H1 (cell line): ENCODE data around the gene PLEKHM1. TPM values are rescaled to one million over a fixed set of nuclear protein-coding genes. Genes with fewer than 3 reads are reported as not detected.
A peak's percentile ranks its signal among the peaks of the same experiment; 100 is the strongest.

Source experiments
- CTCF ChIA-PET: fragments of 300-600 bp; sonication (Branson Sonifier 250); formaldehyde crosslinking; loops from one replicate; lab custom pipeline; 2021; ENCODE audit not compliant: partially characterized antibody; lab: Charles Lee
- POLR2A ChIA-PET: fragments of 300-600 bp; sonication (Branson Sonifier 250); formaldehyde crosslinking; loops from one replicate; lab custom pipeline; 2021; ENCODE audit warnings: inconsistent platforms; ENCODE audit not compliant: partially characterized antibody; lab: Charles Lee
- DNase-seq, 2 experiments: peaks; one replicate each; pipeline versions ENCODE4 v3.0.0 to v3.0.0-alpha.2; 2010 to 2022; ENCODE audit warnings: low spot score in 2 of 2, low read depth in 1 of 2, mixed read lengths in 1 of 2
- FAIRE-seq: peaks from 2 replicates; lab custom pipeline; 2011; peaks lifted over from hg19 to GRCh38; lab: Jason Lieb, UNC
- H2AFZ ChIP-seq: 2 replicates; pipeline ENCODE4 v1.8.1; 2012; ENCODE audit warnings: low read length, inconsistent platforms
- H2AK5ac ChIP-seq: 2 replicates; pipeline ENCODE4 v1.6.1; 2013; ENCODE audit warnings: low read depth, low read length
- H2BK120ac ChIP-seq: replicated peaks from 2 replicates; pipeline ENCODE3; 2013; ENCODE audit warnings: low read depth, low read length, inconsistent platforms
- H2BK12ac ChIP-seq: 2 replicates; pipeline ENCODE4 v1.6.1; 2013; ENCODE audit warnings: low read depth, low read length
- H2BK15ac ChIP-seq: 2 replicates; pipeline ENCODE4 v1.6.1; 2013; ENCODE audit warnings: low read length
- H2BK20ac ChIP-seq: 2 replicates; pipeline ENCODE4 v1.6.1; 2013; ENCODE audit warnings: low read length
- H2BK5ac ChIP-seq: 2 replicates; pipeline ENCODE4 v1.6.1; 2013; ENCODE audit warnings: low read depth, low read length
- H3K14ac ChIP-seq: 2 replicates; pipeline ENCODE4 v1.6.1; 2013; ENCODE audit warnings: inconsistent platforms; ENCODE audit not compliant: insufficient read length
- H3K18ac ChIP-seq: 2 replicates; pipeline ENCODE4 v1.6.1; 2013; ENCODE audit warnings: low read length; ENCODE audit errors: extremely low read depth
- H3K23ac ChIP-seq: 2 replicates; pipeline ENCODE4 v1.6.1; 2013; ENCODE audit warnings: inconsistent platforms; ENCODE audit not compliant: insufficient read length
- H3K23me2 ChIP-seq: 2 replicates; pipeline ENCODE4 v1.6.1; 2013; ENCODE audit warnings: low read depth, low read length
- H3K27ac ChIP-seq: 2 replicates; pipeline ENCODE4 v1.6.1; 2011; ENCODE audit warnings: low read depth, low read length, inconsistent platforms
- H3K27me3 ChIP-seq, 4 experiments: replicated peaks in 1 of 4; 1 replicate in 1 of 4; 2 replicates in 3 of 4; pipeline versions ENCODE4 v1.6.1 to v1.8.1; 2011 to 2013; ENCODE audit warnings: low read length in 3 of 4, mild to moderate bottlenecking in 3 of 4, inconsistent platforms in 2 of 4, mixed read lengths in 2 of 4, moderate library complexity in 1 of 4; ENCODE audit not compliant: control insufficient read depth in 3 of 4, insufficient read depth in 3 of 4; ENCODE audit errors: extremely low read depth in 1 of 4
- H3K36me3 ChIP-seq, 4 experiments: 2 replicates each; pipeline versions ENCODE4 v1.6.1 to v1.8.1; 2011 to 2013; ENCODE audit warnings: mild to moderate bottlenecking in 4 of 4, low read length in 3 of 4, moderate library complexity in 2 of 4, control low read depth in 1 of 4, inconsistent platforms in 1 of 4; ENCODE audit not compliant: insufficient read depth in 4 of 4, control insufficient read depth in 2 of 4
- H3K4ac ChIP-seq: replicated peaks from 2 replicates; pipeline ENCODE3; 2013; ENCODE audit warnings: low read length, low read depth, mixed read lengths, inconsistent platforms; ENCODE audit not compliant: insufficient read length
- H3K4me1 ChIP-seq, 4 experiments: replicated peaks in 1 of 4; 1 replicate in 1 of 4; 2 replicates in 3 of 4; pipeline versions ENCODE4 v1.6.1 to v1.8.1; 2011 to 2013; ENCODE audit warnings: low read length in 3 of 4, inconsistent platforms in 2 of 4, mixed read lengths in 1 of 4; ENCODE audit not compliant: insufficient read depth in 4 of 4, control insufficient read depth in 3 of 4
- H3K4me2 ChIP-seq, 2 experiments: 2 replicates each; pipeline versions ENCODE4 v1.6.1 to v1.8.1; 2011 to 2013; ENCODE audit warnings: low read depth in 2 of 2, low read length in 2 of 2, control low read depth in 1 of 2, inconsistent platforms in 1 of 2, mild to moderate bottlenecking in 1 of 2; ENCODE audit not compliant: insufficient read depth in 1 of 2
- H3K4me3 ChIP-seq, 4 experiments: fragments of 200-600, 300-600 bp in 1 of 4; sonication (generic), shearing (Covaris generic), sonication (Bioruptor Twin) in 1 of 4; 2 replicates each; pipeline versions ENCODE4 v1.5.1 to v1.8.1; 2011 to 2016; ENCODE audit warnings: low read length in 4 of 4, low read depth in 3 of 4, control low read depth in 2 of 4, inconsistent platforms in 2 of 4, mild to moderate bottlenecking in 2 of 4, mixed read lengths in 1 of 4, moderate library complexity in 1 of 4; ENCODE audit not compliant: insufficient read depth in 2 of 4; ENCODE audit errors: extremely low read depth in 1 of 4
- H3K56ac ChIP-seq: replicated peaks from 2 replicates; pipeline ENCODE3; 2013; ENCODE audit warnings: low read depth, mild to moderate bottlenecking, mixed read lengths, low read length, inconsistent platforms; ENCODE audit not compliant: insufficient read length
- H3K79me1 ChIP-seq: 2 replicates; pipeline ENCODE4 v1.6.1; 2013; ENCODE audit warnings: low read depth, low read length, control low read depth
- H3K79me2 ChIP-seq, 2 experiments: 2 replicates each; pipeline versions ENCODE4 v1.6.1 to v1.8.1; 2012 to 2013; ENCODE audit warnings: low read length in 2 of 2, mild to moderate bottlenecking in 2 of 2, inconsistent platforms in 1 of 2; ENCODE audit not compliant: insufficient read depth in 2 of 2, control insufficient read depth in 1 of 2
- H3K9ac ChIP-seq, 4 experiments: replicated peaks in 1 of 4; 1 replicate in 1 of 4; 2 replicates in 3 of 4; pipeline versions ENCODE4 v1.6.1 to v1.8.1; 2011 to 2013; ENCODE audit warnings: low read depth in 3 of 4, low read length in 3 of 4, control low read depth in 2 of 4, mild to moderate bottlenecking in 2 of 4, moderate library complexity in 2 of 4, inconsistent platforms in 1 of 4; ENCODE audit errors: extremely low read depth in 1 of 4
- H3K9me3 ChIP-seq, 2 experiments: 2 replicates each; pipeline versions ENCODE4 v1.6.1 to v1.8.1; 2012 to 2013; ENCODE audit warnings: mild to moderate bottlenecking in 2 of 2, moderate library complexity in 2 of 2, control low read depth in 1 of 2, inconsistent platforms in 1 of 2, low read depth in 1 of 2, low read length in 1 of 2, mixed read lengths in 1 of 2; ENCODE audit not compliant: insufficient read depth in 2 of 2
- H4K20me1 ChIP-seq, 2 experiments: replicated peaks in 1 of 2; 2 replicates each; pipeline versions ENCODE3 to v1.8.1; 2011 to 2013; ENCODE audit warnings: inconsistent platforms in 2 of 2, low read length in 2 of 2, mild to moderate bottlenecking in 1 of 2; ENCODE audit not compliant: insufficient read depth in 2 of 2, control insufficient read depth in 1 of 2
- H4K5ac ChIP-seq: 2 replicates; pipeline ENCODE4 v1.6.1; 2013; ENCODE audit warnings: low read length, low read depth, mixed read lengths, inconsistent platforms; ENCODE audit not compliant: insufficient read length
- H4K8ac ChIP-seq: 2 replicates; pipeline ENCODE4 v1.8.0; 2013; ENCODE audit warnings: mild to moderate bottlenecking, moderate library complexity, low read length, inconsistent platforms; ENCODE audit not compliant: insufficient read depth; ENCODE audit errors: extremely low read depth
- H4K91ac ChIP-seq: replicated peaks from 2 replicates; pipeline ENCODE3; 2013; ENCODE audit warnings: low read length, mixed read lengths, inconsistent platforms; ENCODE audit not compliant: insufficient read length
- BCL11A ChIP-seq, 2 experiments: IDR thresholded peaks; one replicate each; pipeline ENCODE4 v1.6.1; 2011; ENCODE audit warnings: low read depth in 2 of 2, low read length in 2 of 2, mild to moderate bottlenecking in 2 of 2
- CBX8 ChIP-seq: fragments of 300-800, 300-1000 bp; sonication (generic); IDR thresholded peaks from 2 replicates; pipeline ENCODE4 v1.7.1; 2016; ENCODE audit warnings: low read depth, low read length, borderline replicate concordance
- GTF2F1 ChIP-seq: IDR thresholded peaks from 2 replicates; pipeline ENCODE4 v1.6.1; 2012; ENCODE audit warnings: low read depth, low read length, improper control_type of control experiment, borderline replicate concordance
- HDAC2 ChIP-seq, 2 experiments: fragments of 300-600 bp in 1 of 2; sonication (generic) in 1 of 2; IDR thresholded peaks; 2 replicates each; pipeline ENCODE4 v1.6.1; 2011 to 2012; ENCODE audit warnings: low read depth in 2 of 2, low read length in 2 of 2, mild to moderate bottlenecking in 2 of 2, moderate library complexity in 2 of 2, borderline replicate concordance in 1 of 2, inconsistent platforms in 1 of 2
- KDM1A ChIP-seq: fragments of 200-600, 300-600 bp; sonication (generic); IDR thresholded peaks from 2 replicates; pipeline ENCODE4 v1.7.1; 2016; ENCODE audit warnings: mild to moderate bottlenecking, low read length, borderline replicate concordance
- PHF8 ChIP-seq: fragments of 200-600 bp; sonication (generic); conservative IDR thresholded peaks from 2 replicates; pipeline ENCODE4 v1.7.1; 2012; ENCODE audit warnings: low read depth, mild to moderate bottlenecking, inconsistent platforms, low read length, moderate library complexity
- POU5F1 ChIP-seq: IDR thresholded peaks from 2 replicates; pipeline ENCODE4 v1.6.1; 2011; ENCODE audit warnings: low read depth, mild to moderate bottlenecking, low read length, moderate library complexity
- RNF2 ChIP-seq: fragments of 200-900, 300-1000 bp; sonication (generic); IDR thresholded peaks from 2 replicates; pipeline ENCODE4 v1.7.1; 2016; ENCODE audit warnings: borderline replicate concordance, low read depth, mild to moderate bottlenecking, antibody characterized with exemption, low read length; ENCODE audit not compliant: poor library complexity, severe bottlenecking; ENCODE audit errors: missing control alignments
- SP2 ChIP-seq: IDR thresholded peaks from 2 replicates; pipeline ENCODE4 v1.6.1; 2012; ENCODE audit warnings: mild to moderate bottlenecking, low read length, inconsistent platforms
- WGBS, 2 experiments: shearing (Covaris generic) in 1 of 2; methylation state at CpG; one replicate each; pipeline versions ENCODE4 v1.1.6 to v1.1.7; 2013 to 2015; ENCODE audit warnings: low lambda C conversion rate in 2 of 2, mixed read lengths in 2 of 2, inconsistent platforms in 1 of 2, low coverage in 1 of 2, missing lambda C conversion rate in 1 of 2; ENCODE audit not compliant: insufficient replicate concordance in 2 of 2, insufficient coverage in 1 of 2, insufficient read length in 1 of 2; ENCODE audit errors: extremely low coverage in 1 of 2, missing lambda C conversion rate in 1 of 2; 5-methylcytosine and 5-hydroxymethylcytosine counted together
- polyA plus RNA-seq, 7 experiments: library from polyadenylated mRNA; depleted of rRNA in 3 of 7; stranded (reverse) in 5 of 7; unstranded in 2 of 7; fragments of >200 nt in 5 of 7; fragments of 200-250 nt in 2 of 7; gene quantifications; 1 replicate in 5 of 7; 2 replicates in 1 of 7; 4 replicates in 1 of 7; pipeline versions ENCODE4 v1.2.1 to v1.2.3, GENCODE V29; 2011 to 2013; ENCODE audit warnings: missing spikeins in 2 of 7, mixed read lengths in 2 of 7
- total RNA-seq: library from RNA; stranded (reverse); fragmentation: NEBNext Ultra II Directional; extraction: Animal tissue kit (Norgen Biotek cat#: 25700); gene quantifications from 2 replicates; pipeline ENCODE4 v1.2.1, GENCODE V29; 2021
- TF ChIP-seq, protein P1 (sequence below): IDR thresholded peaks from 2 replicates; pipeline ENCODE4 v1.6.1; 2011; ENCODE audit warnings: low read length, improper control_type of control experiment

PLEKHM1 gene
- total and polyA plus RNA-seq, 2 of the 8 experiments (the other 6 are each of a cell fraction or from before 2014, with no cell fraction given), result 7.6 to 17.9 TPM

- Histone ChIP-seq H4K8ac (no peak overlapping the region; the same call in 1 of the 2 replicates), H3K27ac (no peak overlapping the region), H4K5ac (no peak overlapping the region), H3K4me3 (peak overlapping the region in 3 of 4 experiments; percentile 16 to 55 (median 34); a peak in 2 of 8 replicates), H3K36me3 (peaks cover 0 to 4% (median 0%) of the 10 kb centered on the region in 4 experiments; a peak in 1 of 8 replicates), H3K23ac (no peak overlapping the region), H3K79me1 (no peaks in the 10 kb centered on the region), H4K91ac (no peak overlapping the region), H4K20me1 (no peaks in the 10 kb centered on the region), H3K9ac (no peak overlapping the region), H2AK5ac (no peak overlapping the region), H3K18ac (peak overlapping the region; percentile 15), H2BK15ac (peak overlapping the region; percentile 75; the same call in 1 of the 2 replicates), H3K4me2 (peak overlapping the region; percentile 37 to 51; a peak in 2 of 4 replicates), H3K27me3 (peaks cover 20 to 33% (median 30%) of the 10 kb centered on the region in 4 experiments), H3K14ac (no peak overlapping the region), H3K4me1 (peaks cover 6 to 26% (median 18%) of the 10 kb centered on the region in 4 experiments), H3K79me2 (peaks cover 0 to 5% of the 10 kb centered on the region in 2 experiments; a peak in 1 of 4 replicates), H2BK20ac (peak overlapping the region; percentile 48; the same call in 1 of the 2 replicates), H2AFZ (no peak overlapping the region), H3K4ac (no peak overlapping the region), H3K23me2 (peaks cover 17% of the 10 kb centered on the region; the same call in 1 of the 2 replicates), H3K56ac (no peak overlapping the region), H2BK5ac (peak overlapping the region; percentile 80; the same call in 1 of the 2 replicates), H3K9me3 (no peaks in the 10 kb centered on the region), H2BK12ac (peak overlapping the region; percentile 84; the same call in 1 of the 2 replicates), H2BK120ac (no peak overlapping the region)
- 62% methylated on average over 6 of the region's 6 CpGs; no CpG with 5 or more reads in 1 of the 2 experiments for WGBS, 2 experiments
- ChIA-PET CTCF (interaction anchor here (0.7 to 12.6 kb wide), 23 partner anchors 8 to 210 kb away, joined by 3 to 331 read pairs (median 5); no protein-coding TSS in a partner anchor), POLR2A (interaction anchor here (0.9 to 4.9 kb wide), 9 partner anchors 9 to 277 kb away, joined by 3 to 25 read pairs (median 3); partner anchors contain the start of gene HEXIM1)
- FAIRE-seq (no peak), DNase-seq (no peak)
- TF ChIP-seq GTF2F1 (no peak), PHF8 (no peak), HDAC2 (IDR thresholded peaks at IDR 0.05; ENCODE audit: borderline replicate concordance in 1 of 2, low read depth in 2 of 2, low read length in 2 of 2) (no peak), BCL11A (IDR thresholded peaks at IDR 0.05; ENCODE audit: low read depth in 2 of 2, low read length in 2 of 2) (no peak), SP2 (no peak), POU5F1 (no peak), CBX8 (no peak), RNF2 (no peak), KDM1A (no peak)
- TF ChIP-seq, protein P1, sequence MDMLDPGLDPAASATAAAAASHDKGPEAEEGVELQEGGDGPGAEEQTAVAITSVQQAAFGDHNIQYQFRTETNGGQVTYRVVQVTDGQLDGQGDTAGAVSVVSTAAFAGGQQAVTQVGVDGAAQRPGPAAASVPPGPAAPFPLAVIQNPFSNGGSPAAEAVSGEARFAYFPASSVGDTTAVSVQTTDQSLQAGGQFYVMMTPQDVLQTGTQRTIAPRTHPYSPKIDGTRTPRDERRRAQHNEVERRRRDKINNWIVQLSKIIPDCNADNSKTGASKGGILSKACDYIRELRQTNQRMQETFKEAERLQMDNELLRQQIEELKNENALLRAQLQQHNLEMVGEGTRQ, result no peak
These were observed 64.5 kb downstream of the PLEKHM1 start for GRCh38 chr17:45425984-45426413.
